HG03139 (cell line): Measurements from ENCODE around the gene SLC16A6.
"Not testable (repeated sequence)": the region's sequence is repeated elsewhere in the genome, so short reads cannot be mapped to it uniquely, and the experiment has no call there.

ENCODE experiments used
- ATAC-seq: cut with Tn5 transposase; IDR thresholded peaks from one replicate; pipeline ENCODE4 v1.9.1; 2021; ENCODE audit not compliant: unreplicated experiment

The SLC16A6 gene

GRCh38 chr17:68290955-68291835 lies at the start of gene SLC16A6, which contains the start of gene ARSG:
TSS of gene SLC16A6 (minus strand) at chr17:68291127. CDS start at chr17:68278320, 12,807 bp downstream.
TSS of gene ARSG (plus strand) at chr17:68291495. CDS start at chr17:68307494, 15,999 bp downstream.
- ATAC-seq, result peak; percentile 44

GRCh38 chr17:68334393-68334792 lies 43.5 kb upstream of the SLC16A6 start:
- no peak for ATAC-seq

- ATAC-seq, result not testable (repeated sequence)
These were observed 41.0 kb upstream of the SLC16A6 start for GRCh38 chr17:68331932-68332331.

- ATAC-seq, result no peak
These were observed 38.4 kb upstream of the SLC16A6 start for GRCh38 chr17:68329331-68329730.

- no peak for ATAC-seq
These were observed 37.7 kb upstream of the SLC16A6 start for GRCh38 chr17:68328676-68329075.

GRCh38 chr17:68327823-68328557 lies 37.1 kb upstream of the SLC16A6 start:
- ATAC-seq, result no peak

- ATAC-seq, result no peak
These were observed 35.8 kb upstream of the SLC16A6 start for GRCh38 chr17:68326681-68327080.

- no peak for ATAC-seq
These were observed 35.0 kb upstream of the SLC16A6 start for GRCh38 chr17:68325961-68326360.

- no peak for ATAC-seq
These were observed 33.9 kb upstream of the SLC16A6 start for GRCh38 chr17:68324654-68325336.

GRCh38 chr17:68324114-68324513 lies 33.2 kb upstream of the SLC16A6 start:
- ATAC-seq, result no peak

- no peak for ATAC-seq
These were observed 31.7 kb upstream of the SLC16A6 start for GRCh38 chr17:68322630-68323029.

- no peak for ATAC-seq
These were observed 30.6 kb upstream of the SLC16A6 start for GRCh38 chr17:68321556-68321954.

- ATAC-seq, result no peak
These were observed 30.1 kb upstream of the SLC16A6 start for GRCh38 chr17:68320943-68321555.

GRCh38 chr17:68320311-68320865 lies 29.5 kb upstream of the SLC16A6 start:
- ATAC-seq, result no peak

GRCh38 chr17:68319410-68320162 lies 28.7 kb upstream of the SLC16A6 start:
- ATAC-seq, result no peak

GRCh38 chr17:68318103-68318991 lies 27.4 kb upstream of the SLC16A6 start:
- ATAC-seq, result no peak

- ATAC-seq, result no peak
These were observed 26.5 kb upstream of the SLC16A6 start for GRCh38 chr17:68317458-68317857.

GRCh38 chr17:68315930-68316329 lies 25.0 kb upstream of the SLC16A6 start:
- no peak for ATAC-seq
